Neural cell (in vitro differentiated cells): Measurements from ENCODE around the gene RFX3.

ENCODE experiments used
- CTCF ChIP-seq: fragments of 450-650 bp; IDR thresholded peaks from 2 replicates; pipeline ENCODE4 v1.5.1; 2014; ENCODE audit warnings: antibody characterized with exemption, mild to moderate bottlenecking, moderate library complexity; ENCODE audit not compliant: poor library complexity, severe bottlenecking
- EZH2 ChIP-seq: fragments of 200-600, 300-800 bp; shearing (Covaris generic), sonication (generic); IDR thresholded peaks from 2 replicates; pipeline ENCODE4 v1.6.1; 2014; ENCODE audit warnings: antibody characterized with exemption, low read length, borderline replicate concordance, mild to moderate bottlenecking; ENCODE audit not compliant: insufficient read depth, poor library complexity, severe bottlenecking
- POLR2AphosphoS5 ChIP-seq: IDR thresholded peaks from 2 replicates; pipeline ENCODE4 v1.6.1; 2012
- RAD21 ChIP-seq: fragments of 450-650 bp; conservative IDR thresholded peaks from 2 replicates; pipeline ENCODE4 v1.6.1; 2014; ENCODE audit warnings: antibody characterized with exemption, mild to moderate bottlenecking, moderate library complexity
- REST ChIP-seq: IDR thresholded peaks from 2 replicates; pipeline ENCODE4 v1.6.1; 2012; ENCODE audit warnings: borderline replicate concordance

GRCh38 chr9:3479514-3480352 is 46.1 kb downstream of the RFX3 start:
- TF ChIP-seq CTCF, result no peak
- no peak for TF ChIP-seq EZH2
- no peak for TF ChIP-seq POLR2AphosphoS5
- no peak for TF ChIP-seq REST
- TF ChIP-seq RAD21, result no peak
